Endothelial cell of umbilical vein (primary cell): Measurements from ENCODE around the gene ZNF425. TPM values are rescaled to one million over a fixed set of nuclear protein-coding genes. Genes with fewer than 3 reads are reported as not detected.

Experiments used
- BruUV-seq: library from RNA; stranded (reverse); fragments of 400-500 nt; replicated peaks from 2 replicates; lab custom pipeline; 2021; lab: Mats Ljungman, UMichigan
- CTCF ChIA-PET: fragments of 300-600, 350-600 bp; sonication (Branson Sonifier 250); formaldehyde crosslinking; loops from one replicate; lab custom pipeline; 2021; ENCODE audit warnings: antibody characterized with exemption, inconsistent platforms; lab: Charles Lee
- POLR2A ChIA-PET: fragments of 300-600, 350-600 bp; sonication (Branson Sonifier 250); formaldehyde crosslinking; loops from one replicate; lab custom pipeline; 2021; ENCODE audit warnings: antibody characterized with exemption, inconsistent platforms; lab: Charles Lee
- DNase-seq: peaks from one replicate; pipeline ENCODE4 v3.0.0-alpha.2; 2011; ENCODE audit warnings: low read depth, low spot score
- FAIRE-seq: peaks from 2 replicates; lab custom pipeline; 2011; peaks lifted over from hg19 to GRCh38; lab: Jason Lieb, UNC
- H2AFZ ChIP-seq: 2 replicates; pipeline ENCODE4 v1.6.0; 2012; ENCODE audit warnings: low read depth, low read length, control low read depth, inconsistent platforms
- H3K27ac ChIP-seq: 2 replicates; pipeline ENCODE4 v1.5.1; 2011; ENCODE audit warnings: low read depth, mild to moderate bottlenecking, control low read depth, low read length, moderate library complexity; ENCODE audit not compliant: insufficient read depth
- H3K27me3 ChIP-seq, 2 experiments: 2 replicates each; pipeline versions ENCODE4 v1.6.0 to v1.6.1; 2011; ENCODE audit warnings: low read length in 2 of 2, mixed read lengths in 1 of 2; ENCODE audit not compliant: control insufficient read depth in 2 of 2, insufficient read depth in 2 of 2
- H3K36me3 ChIP-seq, 2 experiments: 2 replicates in 1 of 2; 3 replicates in 1 of 2; pipeline ENCODE4 v1.5.1; 2011; ENCODE audit warnings: low read length in 2 of 2, mild to moderate bottlenecking in 1 of 2, moderate library complexity in 1 of 2; ENCODE audit not compliant: control insufficient read depth in 2 of 2, insufficient read depth in 2 of 2; ENCODE audit errors: extremely low read depth in 1 of 2
- H3K4me1 ChIP-seq: 3 replicates; pipeline ENCODE4 v1.5.1; 2011; ENCODE audit warnings: mild to moderate bottlenecking, low read length; ENCODE audit not compliant: control insufficient read depth, insufficient read depth; ENCODE audit errors: extremely low read depth
- H3K4me2 ChIP-seq: 2 replicates; pipeline ENCODE4 v1.6.1; 2011; ENCODE audit warnings: low read length, control low read depth, mixed read lengths; ENCODE audit not compliant: insufficient read depth
- H3K4me3 ChIP-seq, 3 experiments: fragments of 200-600 bp in 1 of 3; sonication (generic), shearing (Covaris generic) in 1 of 3; replicated peaks in 1 of 3; 2 replicates each; pipeline ENCODE4 v1.5.1; 2011 to 2016; ENCODE audit warnings: control low read depth in 3 of 3, low read length in 3 of 3, mild to moderate bottlenecking in 2 of 3, inconsistent platforms in 1 of 3, low read depth in 1 of 3, moderate library complexity in 1 of 3; ENCODE audit not compliant: insufficient read depth in 1 of 3
- H3K79me2 ChIP-seq: 2 replicates; pipeline ENCODE4 v1.6.0; 2012; ENCODE audit warnings: low read length, inconsistent platforms; ENCODE audit not compliant: control insufficient read depth, insufficient read depth
- H3K9ac ChIP-seq: replicated peaks from 2 replicates; pipeline ENCODE3; 2011; ENCODE audit warnings: low read length, control low read depth; ENCODE audit not compliant: insufficient read depth; ENCODE audit errors: extremely low read depth
- H3K9me1 ChIP-seq: replicated peaks from 3 replicates; pipeline ENCODE4 v1.6.0; 2011; ENCODE audit warnings: mild to moderate bottlenecking, low read length; ENCODE audit not compliant: control insufficient read depth, insufficient read depth; ENCODE audit errors: extremely low read depth
- H3K9me3 ChIP-seq: replicated peaks from 2 replicates; pipeline ENCODE4 v1.5.1; 2012; ENCODE audit warnings: low read length, inconsistent platforms; ENCODE audit not compliant: control insufficient read depth, insufficient read depth
- H4K20me1 ChIP-seq: replicated peaks from 2 replicates; pipeline ENCODE3; 2011; ENCODE audit warnings: mild to moderate bottlenecking, low read length; ENCODE audit not compliant: control insufficient read depth, insufficient read depth; ENCODE audit errors: extremely low read depth
- CTCF ChIP-seq, 2 donors: IDR thresholded peaks; 1 replicate in 1 of 2; 2 replicates in 1 of 2; pipeline ENCODE4 v1.5.1; 2011; ENCODE audit warnings: low read length in 2 of 2, mild to moderate bottlenecking in 2 of 2, moderate library complexity in 2 of 2, control low read depth in 1 of 2, inconsistent platforms in 1 of 2, low read depth in 1 of 2; ENCODE audit not compliant: insufficient read depth in 1 of 2; ENCODE audit errors: extremely low read depth in 1 of 2
- EZH2 ChIP-seq: IDR thresholded peaks from 2 replicates; pipeline ENCODE4 v1.6.1; 2012; ENCODE audit warnings: borderline replicate concordance, low read depth, mild to moderate bottlenecking, moderate library complexity, low read length, inconsistent platforms; ENCODE audit not compliant: severe bottlenecking
- FOS ChIP-seq: IDR thresholded peaks from 2 replicates; pipeline ENCODE4 v1.6.1; 2011; ENCODE audit warnings: mild to moderate bottlenecking, low read length, moderate library complexity, borderline replicate concordance; ENCODE audit not compliant: insufficient read depth
- GATA2 ChIP-seq: IDR thresholded peaks from 2 replicates; pipeline ENCODE4 v1.7.0; 2011; ENCODE audit warnings: low read depth, mild to moderate bottlenecking, moderate library complexity, mixed read lengths, low read length; ENCODE audit not compliant: insufficient read length, insufficient read depth
- JUN ChIP-seq: IDR thresholded peaks from 2 replicates; pipeline ENCODE4 v1.6.1; 2011; ENCODE audit warnings: borderline replicate concordance, low read depth; ENCODE audit not compliant: insufficient read length, insufficient read depth
- MAX ChIP-seq: IDR thresholded peaks from 2 replicates; pipeline ENCODE4 v1.6.1; 2011; ENCODE audit not compliant: insufficient read depth, insufficient read length
- MYC ChIP-seq: IDR thresholded peaks from one replicate; pipeline ENCODE4 v1.6.1; 2011; ENCODE audit warnings: mild to moderate bottlenecking, low read depth, low read length
- POLR2A ChIP-seq: IDR thresholded peaks from 2 replicates; pipeline ENCODE4 v1.6.1; 2012; ENCODE audit warnings: low read depth, mild to moderate bottlenecking, control low read depth, low read length
- POLR2AphosphoS5 ChIP-seq: IDR thresholded peaks from 2 replicates; pipeline ENCODE4 v1.6.1; 2012; ENCODE audit warnings: low read depth, mild to moderate bottlenecking, control low read depth, low read length, moderate library complexity; ENCODE audit not compliant: insufficient read depth
- dilution Hi-C: fragments of 300-500 bp; cut with MboI; formaldehyde crosslinking; loops from one replicate; pipeline ENCODE4 v1.15.0; 2019; ENCODE audit warnings: low sequenced_read_pairs; ENCODE audit not compliant: extremely low pct_ligation_motif_present
- intact Hi-C: fragments of 100-400 bp; cut with micrococcal nuclease; formaldehyde crosslinking; loops from one replicate; pipeline ENCODE4 v1.10.0; 2022
- polyA plus RNA-seq, 4 experiments: library from polyadenylated mRNA; depleted of rRNA in 3 of 4; stranded (reverse) in 3 of 4; unstranded in 1 of 4; fragments of >200 nt; gene quantifications; 2 replicates each; pipeline versions ENCODE4 v1.2.1 to v1.2.3, GENCODE V29; 2011 to 2012; ENCODE audit warnings: missing spikeins in 1 of 4
- total RNA-seq: library from RNA; stranded (reverse); gene quantifications from 2 replicates; pipeline ENCODE4 v1.2.3, GENCODE V29; 2021

Gene ZNF425
- total and polyA plus RNA-seq, 2 donors (not counting 3 experiments of a cell fraction or from before 2014, with no cell fraction given): 0.68 to 0.93 TPM

- intact Hi-C loops: loop anchor here (1.0 to 10.0 kb wide), 10 partner anchors 25 to 516 kb away; partner anchors contain the start of genes EZH2, PDIA4, ZNF398 and ZNF425
- CTCF ChIA-PET: interaction anchor here (0.5 to 2.8 kb wide), 3 partner anchors 25 to 88 kb away, joined by 3 to 11 read pairs (median 9); no protein-coding TSS in a partner anchor
- peak; percentile 87 for DNase-seq
These were observed 35.5 kb downstream of the ZNF425 start, which contains the start of gene ZNF786 for GRCh38 chr7:149090397-149091195. ZNF786 (minus strand) TSS chr7:149090718; CDS start chr7:149090640, 78 bp downstream.

More at GRCh38 chr7:149090397-149091195, 35.5 kb downstream of the ZNF425 start, which contains the start of gene ZNF786:
- H3K9ac ChIP-seq: peak within 1 kb of the TSS; percentile 71
- H3K27ac ChIP-seq: peak within 1 kb of the TSS; percentile 32
- BruUV-seq: no TSS peak
- peaks cover 6% of the 10 kb centered on the region for H3K4me1 ChIP-seq
- H3K4me2 ChIP-seq: peak within 1 kb of the TSS; percentile 91
- no peaks in the 10 kb centered on the region for H3K27me3 ChIP-seq
- peaks cover 12% of the 10 kb centered on the region for H3K79me2 ChIP-seq
- H2AFZ ChIP-seq: peak within 1 kb of the TSS; percentile 81
- H3K4me3 ChIP-seq: peak within 1 kb of the TSS; percentile 76 to 96 (median 89)
- TF ChIP-seq JUN (no peak), POLR2AphosphoS5 (peak; percentile 92), MAX (no peak), GATA2 (no peak), EZH2 (no peak), CTCF (IDR thresholded peaks at IDR 0.05; ENCODE audit: extremely low read depth in 1 of 2, insufficient read depth in 1 of 2, low read depth in 1 of 2, low read length in 2 of 2) (peak; percentile 89 to 96), FOS (no peak), MYC (no peak), POLR2A (peak; percentile 71)
- POLR2A ChIA-PET: no interaction called here
- H3K9me3 ChIP-seq: no peaks in the 10 kb centered on the region
- dilution Hi-C loops: no loop called here
- no peaks in the 10 kb centered on the region for H4K20me1 ChIP-seq
- no peaks in the 10 kb centered on the region for H3K36me3 ChIP-seq
- peak; percentile 70 for FAIRE-seq
- H3K9me1 ChIP-seq: no peaks in the 10 kb centered on the region
